GM12878 (cell line): ENCODE measurements around the gene FGD5. TPM values are rescaled to one million over a fixed set of nuclear protein-coding genes. Genes with fewer than 3 reads are reported as not detected.

ENCODE experiments used
- ATAC-seq: fragments of 200-7000 bp; cut with Tn5 transposase; 3 replicates; pipeline ENCODE4 v1.9.1; 2020; ENCODE audit warnings: mild to moderate bottlenecking, moderate library complexity
- BruUV-seq: library from RNA; stranded (reverse); fragments of 400-500 nt; replicated peaks from 2 replicates; lab custom pipeline; 2021; lab: Mats Ljungman, UMichigan
- CTCF ChIA-PET: fragments of 300-600 bp; sonication (Branson Sonifier 250); formaldehyde crosslinking; extraction: SDS; loops from one replicate; lab custom pipeline; 2021; ENCODE audit warnings: inconsistent platforms; lab: Yijun Ruan, JAX
- POLR2A ChIA-PET: fragments of 350-600 bp; formaldehyde crosslinking; extraction: SDS; loops from one replicate; lab custom pipeline; 2021; ENCODE audit warnings: inconsistent platforms; lab: Charles Lee
- RAD21 ChIA-PET: fragments of 300-600 bp; sonication (Branson Sonifier 250); formaldehyde crosslinking; loops from one replicate; lab custom pipeline; 2023; ENCODE audit warnings: antibody characterized with exemption; ENCODE audit not compliant: unreplicated experiment; lab: Charles Lee
- SMC1A ChIA-PET: fragments of 300-600 bp; sonication (Branson Sonifier 250); formaldehyde crosslinking; loops from one replicate; lab custom pipeline; 2023; ENCODE audit not compliant: unreplicated experiment, uncharacterized antibody; lab: Charles Lee
- DNase-seq: peaks from one replicate; pipeline ENCODE4 v3.0.0-alpha.2; 2011; ENCODE audit warnings: low read depth, low spot score
- FAIRE-seq: peaks from 3 replicates; lab custom pipeline; 2011; peaks lifted over from hg19 to GRCh38; lab: Jason Lieb, UNC
- H2AFZ ChIP-seq: 2 replicates; pipeline ENCODE4 v1.6.0; 2011; ENCODE audit warnings: low read depth, low read length, control low read depth; ENCODE audit not compliant: control insufficient read depth
- H3K27ac ChIP-seq: 2 replicates; pipeline ENCODE4 v1.5.1; 2011; ENCODE audit warnings: control low read depth; ENCODE audit not compliant: control insufficient read depth, insufficient read depth
- H3K27me3 ChIP-seq, 2 experiments: replicated peaks in 1 of 2; 2 replicates each; pipeline versions ENCODE4 v1.6.0 to v1.6.1; 2011; ENCODE audit warnings: low read length in 1 of 2; ENCODE audit not compliant: control insufficient read depth in 2 of 2, insufficient read depth in 2 of 2
- H3K36me3 ChIP-seq, 2 experiments: 2 replicates each; pipeline ENCODE4 v1.5.1; 2011; ENCODE audit warnings: low read length in 1 of 2; ENCODE audit not compliant: control insufficient read depth in 2 of 2, insufficient read depth in 2 of 2
- H3K4me1 ChIP-seq: 2 replicates; pipeline ENCODE4 v1.6.1; 2011; ENCODE audit warnings: mild to moderate bottlenecking, low read length, moderate library complexity, mixed read lengths; ENCODE audit not compliant: control insufficient read depth, insufficient read depth
- H3K4me2 ChIP-seq: 2 replicates; pipeline ENCODE4 v1.6.0; 2011; ENCODE audit warnings: control low read depth; ENCODE audit not compliant: control insufficient read depth, insufficient read depth
- H3K4me3 ChIP-seq: fragments of 200-600 bp; sonication (generic); 2 replicates; pipeline ENCODE4 v1.5.1; 2016
- H3K79me2 ChIP-seq: 2 replicates; pipeline ENCODE4 v1.6.0; 2011; ENCODE audit warnings: low read length; ENCODE audit not compliant: control insufficient read depth, insufficient read depth
- H3K9ac ChIP-seq: 2 replicates; pipeline ENCODE4 v1.8.0; 2011; ENCODE audit warnings: low read length, control low read depth, mixed read lengths; ENCODE audit not compliant: control insufficient read depth, insufficient read depth
- H3K9me3 ChIP-seq: replicated peaks from 3 replicates; pipeline ENCODE4 v1.5.1; 2011; ENCODE audit warnings: mild to moderate bottlenecking, low read length; ENCODE audit not compliant: control insufficient read depth, insufficient read depth
- H4K20me1 ChIP-seq: 2 replicates; pipeline ENCODE4 v1.6.0; 2011; ENCODE audit not compliant: control insufficient read depth, insufficient read depth
- CREM ChIP-seq: IDR thresholded peaks from 2 replicates; pipeline ENCODE4 v1.6.1; 2014; ENCODE audit warnings: antibody characterized with exemption, low read depth
- RB1 ChIP-seq: fragments of 450-650 bp; formaldehyde crosslinking; IDR thresholded peaks from 2 replicates; pipeline ENCODE4 v1.6.1; 2017; ENCODE audit warnings: mild to moderate bottlenecking, borderline replicate concordance
- SIX5 ChIP-seq: IDR thresholded peaks from 2 replicates; pipeline ENCODE4 v1.6.1; 2011; ENCODE audit warnings: mild to moderate bottlenecking, low read depth, low read length, moderate library complexity; ENCODE audit not compliant: severe bottlenecking
- TBL1XR1 ChIP-seq: IDR thresholded peaks from 2 replicates; pipeline ENCODE4 v1.6.1; 2012; ENCODE audit warnings: low read depth, low read length, improper control_type of control experiment
- WGBS: methylation state at CpG from one replicate; pipeline ENCODE4 v1.1.6; 2016; ENCODE audit warnings: low lambda C conversion rate; ENCODE audit not compliant: insufficient replicate concordance, insufficient coverage; ENCODE audit errors: missing lambda C conversion rate; 5-methylcytosine and 5-hydroxymethylcytosine counted together
- in situ Hi-C: fragments of 300-500 bp; cut with MboI; formaldehyde crosslinking; loops from 9 replicates; pipeline ENCODE4 v1.14.3; 2018; ENCODE audit warnings: mixed read lengths
- intact Hi-C: fragments of 100-400 bp; cut with micrococcal nuclease; formaldehyde crosslinking; loops from one replicate; pipeline ENCODE4 v1.14.2; 2022; ENCODE audit not compliant: unreplicated experiment
- polyA plus RNA-seq, 11 experiments: library from polyadenylated mRNA; depleted of rRNA in 4 of 11; unstranded in 6 of 11; stranded (reverse) in 5 of 11; fragments of >200 nt; fragmentation: Nextera tagmentation in 4 of 11; fragmentation: Illumina TruSeq in 1 of 11; extraction: Ambion mirVana in 4 of 11; extraction: Trizol in 1 of 11; gene quantifications; 1 replicate in 1 of 11; 2 replicates in 10 of 11; pipeline versions ENCODE4 v1.2.1 to v1.2.3, GENCODE V29; 2011 to 2016; ENCODE audit warnings: inconsistent platforms in 2 of 11, missing spikeins in 2 of 11, low read depth in 1 of 11
- total RNA-seq, 4 experiments: library from RNA; depleted of rRNA in 3 of 4; stranded (reverse); fragments of >200 nt in 3 of 4; fragmentation: Illumina TruSeq in 1 of 4; extraction: Trizol in 1 of 4; gene quantifications; 2 replicates each; pipeline versions ENCODE4 v1.2.1 to v1.2.3, GENCODE V29; 2013 to 2021
- TF ChIP-seq, protein P1 (sequence below): fragments of 450-650 bp; IDR thresholded peaks from 2 replicates; pipeline ENCODE4 v1.6.1; 2016; ENCODE audit warnings: mild to moderate bottlenecking
- TF ChIP-seq, protein P2 (sequence below): fragments of 450-650 bp; formaldehyde crosslinking; IDR thresholded peaks from 2 replicates; pipeline ENCODE4 v1.5.0; 2022; ENCODE audit warnings: mild to moderate bottlenecking, missing genetic modification characterization

The FGD5 gene
- total and polyA plus RNA-seq, 10 of the 15 experiments (the other 5 are each of a cell fraction or from before 2014, with no cell fraction given) = 0.03 to 0.13 (median 0.11) TPM; not detected in 3

- TF ChIP-seq, protein P1, sequence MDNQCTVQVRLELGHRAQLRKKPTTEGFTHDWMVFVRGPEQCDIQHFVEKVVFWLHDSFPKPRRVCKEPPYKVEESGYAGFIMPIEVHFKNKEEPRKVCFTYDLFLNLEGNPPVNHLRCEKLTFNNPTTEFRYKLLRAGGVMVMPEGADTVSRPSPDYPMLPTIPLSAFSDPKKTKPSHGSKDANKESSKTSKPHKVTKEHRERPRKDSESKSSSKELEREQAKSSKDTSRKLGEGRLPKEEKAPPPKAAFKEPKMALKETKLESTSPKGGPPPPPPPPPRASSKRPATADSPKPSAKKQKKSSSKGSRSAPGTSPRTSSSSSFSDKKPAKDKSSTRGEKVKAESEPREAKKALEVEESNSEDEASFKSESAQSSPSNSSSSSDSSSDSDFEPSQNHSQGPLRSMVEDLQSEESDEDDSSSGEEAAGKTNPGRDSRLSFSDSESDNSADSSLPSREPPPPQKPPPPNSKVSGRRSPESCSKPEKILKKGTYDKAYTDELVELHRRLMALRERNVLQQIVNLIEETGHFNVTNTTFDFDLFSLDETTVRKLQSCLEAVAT = no peak
- TF ChIP-seq CREM (no peak), RB1 (no peak), TBL1XR1 (no peak), SIX5 (no peak)
- TF ChIP-seq, protein P2, sequence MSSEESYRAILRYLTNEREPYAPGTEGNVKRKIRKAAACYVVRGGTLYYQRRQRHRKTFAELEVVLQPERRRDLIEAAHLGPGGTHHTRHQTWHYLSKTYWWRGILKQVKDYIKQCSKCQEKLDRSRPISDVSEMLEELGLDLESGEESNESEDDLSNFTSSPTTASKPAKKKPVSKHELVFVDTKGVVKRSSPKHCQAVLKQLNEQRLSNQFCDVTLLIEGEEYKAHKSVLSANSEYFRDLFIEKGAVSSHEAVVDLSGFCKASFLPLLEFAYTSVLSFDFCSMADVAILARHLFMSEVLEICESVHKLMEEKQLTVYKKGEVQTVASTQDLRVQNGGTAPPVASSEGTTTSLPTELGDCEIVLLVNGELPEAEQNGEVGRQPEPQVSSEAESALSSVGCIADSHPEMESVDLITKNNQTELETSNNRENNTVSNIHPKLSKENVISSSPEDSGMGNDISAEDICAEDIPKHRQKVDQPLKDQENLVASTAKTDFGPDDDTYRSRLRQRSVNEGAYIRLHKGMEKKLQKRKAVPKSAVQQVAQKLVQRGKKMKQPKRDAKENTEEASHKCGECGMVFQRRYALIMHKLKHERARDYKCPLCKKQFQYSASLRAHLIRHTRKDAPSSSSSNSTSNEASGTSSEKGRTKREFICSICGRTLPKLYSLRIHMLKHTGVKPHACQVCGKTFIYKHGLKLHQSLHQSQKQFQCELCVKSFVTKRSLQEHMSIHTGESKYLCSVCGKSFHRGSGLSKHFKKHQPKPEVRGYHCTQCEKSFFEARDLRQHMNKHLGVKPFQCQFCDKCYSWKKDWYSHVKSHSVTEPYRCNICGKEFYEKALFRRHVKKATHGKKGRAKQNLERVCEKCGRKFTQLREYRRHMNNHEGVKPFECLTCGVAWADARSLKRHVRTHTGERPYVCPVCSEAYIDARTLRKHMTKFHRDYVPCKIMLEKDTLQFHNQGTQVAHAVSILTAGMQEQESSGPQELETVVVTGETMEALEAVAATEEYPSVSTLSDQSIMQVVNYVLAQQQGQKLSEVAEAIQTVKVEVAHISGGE (CRISPR knock-in tag) = no peak
- Histone ChIP-seq H3K27me3 (no peaks in the 10 kb centered on the region; a peak in 1 of 4 replicates), H2AFZ (no peak overlapping the region), H3K27ac (no peak overlapping the region), H3K4me3 (no peak overlapping the region), H3K9ac (no peak overlapping the region), H3K4me1 (no peaks in the 10 kb centered on the region), H3K9me3 (no peaks in the 10 kb centered on the region), H3K79me2 (no peaks in the 10 kb centered on the region), H3K4me2 (no peak overlapping the region), H4K20me1 (no peaks in the 10 kb centered on the region), H3K36me3 (no peaks in the 10 kb centered on the region)
- in situ Hi-C loops = no loop called here
- POLR2A ChIA-PET = no interaction called here
- FAIRE-seq = no peak
- intact Hi-C loops = no loop called here
- RAD21 ChIA-PET = no interaction called here
- no peak for ATAC-seq
- WGBS = 67% methylated on average over 12 of the region's 12 CpGs
- no peak for DNase-seq
- SMC1A ChIA-PET = no interaction called here
- BruUV-seq = no TSS peak
- CTCF ChIA-PET = no interaction called here
These were observed 58.2 kb downstream of the FGD5 start for GRCh38 chr3:14876921-14877333.
